ENCODE data around the gene HYAL4.

DNA sequence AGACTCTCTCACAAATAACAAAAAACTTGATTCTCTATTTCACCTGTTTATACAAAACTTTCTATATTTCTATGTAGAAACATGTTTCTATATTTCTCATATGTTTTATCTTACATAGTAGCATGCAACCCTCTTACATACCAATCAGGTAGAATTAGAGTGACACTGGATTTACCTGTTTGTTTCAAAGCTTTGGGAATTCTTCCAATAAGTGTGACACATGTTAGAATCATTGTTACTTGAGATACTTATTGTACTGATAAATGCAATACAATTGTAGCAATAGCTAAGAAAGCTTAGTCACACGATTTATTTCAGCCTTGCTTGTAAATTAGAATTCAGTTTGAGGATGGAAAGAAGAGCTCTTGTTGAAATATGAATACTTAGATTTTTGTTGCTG, 4.9 kb downstream of the HYAL4 start:
- TF ChIP-seq GATA3 (IDR thresholded peaks at IDR 0.05; ENCODE audit: low read depth, low read length) (no peak), GATA2 (IDR thresholded peaks at IDR 0.05; ENCODE audit: low read depth, low read length) (no peak)
